Daoy (cell line): Measurements from ENCODE around the gene NELL1. TPM values are rescaled to one million over a fixed set of nuclear protein-coding genes. Genes with fewer than 3 reads are reported as not detected.
"Not testable (repeated sequence)": the region's sequence is repeated elsewhere in the genome, so short reads cannot be mapped to it uniquely, and the experiment has no call there.

Source experiments
- DNase-seq: peaks from one replicate; pipeline ENCODE4 v3.0.0-alpha.2; 2015; ENCODE audit warnings: low read depth
- total RNA-seq: library from RNA; depleted of rRNA; stranded (reverse); fragments of >200 nt; shearing (Covaris generic); gene quantifications from 2 replicates; pipeline ENCODE4 v1.2.3, GENCODE V29; 2014

Gene NELL1
- total RNA-seq, 1 experiment from 2014 or later: not detected

DNA sequence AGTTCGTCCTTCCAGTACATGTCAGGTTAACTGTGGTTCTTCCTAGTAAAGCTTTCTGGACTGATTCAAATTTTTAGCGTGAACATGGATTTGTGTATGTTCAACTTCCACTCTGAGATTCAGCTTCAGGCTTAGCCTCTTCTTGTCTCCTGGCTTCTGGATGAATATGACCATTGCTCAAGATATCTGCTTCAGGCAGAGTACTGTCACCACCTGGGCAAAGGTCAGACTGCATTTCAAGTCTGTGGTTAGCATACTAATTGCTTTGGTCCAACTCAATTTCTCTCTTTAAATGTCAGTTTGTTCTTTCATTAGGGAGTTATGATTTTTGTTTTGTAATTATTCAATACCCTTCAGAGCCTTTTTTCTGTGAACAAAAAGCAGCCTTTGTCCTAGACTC, 440.0 kb downstream of the NELL1 start:
- DNase-seq: no peak

DNA sequence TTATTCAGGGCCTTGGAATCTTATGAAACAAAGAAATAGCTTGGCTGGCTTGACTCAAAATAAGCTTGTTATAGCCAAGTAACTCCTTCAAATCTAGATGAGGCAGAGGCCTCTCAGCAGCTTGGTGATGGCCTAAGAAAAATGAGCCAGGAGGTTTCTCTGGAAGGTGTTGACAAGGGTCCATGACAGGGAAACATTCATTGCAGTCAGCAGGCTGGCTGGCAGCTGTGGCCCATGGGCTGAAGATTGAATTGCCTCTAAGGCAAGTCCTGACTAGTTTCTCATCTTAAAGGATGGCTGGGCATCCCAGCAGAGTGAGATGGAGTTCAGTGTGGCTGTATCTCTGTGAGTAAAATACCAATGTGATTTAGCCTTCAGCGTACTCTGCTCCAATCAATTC, 441.0 kb downstream of the NELL1 start:
- no peak for DNase-seq

DNA sequence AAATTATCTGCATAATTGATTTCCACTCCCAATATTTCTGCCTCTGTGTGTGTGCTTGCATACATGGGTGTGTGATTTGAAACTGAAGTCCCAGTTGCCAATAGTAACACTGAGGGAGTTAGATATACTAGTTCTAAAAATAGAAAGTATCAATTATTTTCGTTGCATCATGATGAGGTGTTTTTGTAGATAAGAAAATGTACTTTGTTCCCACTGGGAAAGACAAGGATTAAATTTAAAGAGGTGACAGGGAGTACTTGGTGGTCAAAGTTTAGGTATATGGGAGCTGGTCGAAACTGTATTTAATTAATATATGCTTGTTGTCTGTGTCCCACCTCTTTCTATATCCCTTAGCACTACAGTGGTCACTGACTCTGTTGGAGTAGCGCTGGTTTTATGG, 444.5 kb downstream of the NELL1 start:
- DNase-seq: no peak

DNA sequence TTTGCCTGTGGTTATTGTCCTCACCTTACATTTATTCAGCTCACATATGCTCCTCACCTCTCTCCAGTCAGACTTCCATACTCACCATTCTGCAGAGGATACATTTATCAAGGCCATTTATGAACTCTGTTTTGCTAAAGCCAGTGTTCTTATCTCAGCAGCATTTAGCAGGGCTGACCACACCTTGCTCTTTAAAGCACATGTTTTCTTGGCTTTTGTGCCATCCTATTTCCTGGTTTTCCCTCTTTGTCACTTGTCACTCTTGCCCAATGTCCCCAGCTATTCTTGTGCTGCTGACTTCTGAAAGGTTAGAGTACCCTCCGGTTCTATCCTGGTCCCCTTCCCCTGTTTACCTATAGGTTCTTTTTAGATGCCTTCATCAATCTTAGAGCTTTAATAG, 446.6 kb downstream of the NELL1 start:
- no peak for DNase-seq

DNA sequence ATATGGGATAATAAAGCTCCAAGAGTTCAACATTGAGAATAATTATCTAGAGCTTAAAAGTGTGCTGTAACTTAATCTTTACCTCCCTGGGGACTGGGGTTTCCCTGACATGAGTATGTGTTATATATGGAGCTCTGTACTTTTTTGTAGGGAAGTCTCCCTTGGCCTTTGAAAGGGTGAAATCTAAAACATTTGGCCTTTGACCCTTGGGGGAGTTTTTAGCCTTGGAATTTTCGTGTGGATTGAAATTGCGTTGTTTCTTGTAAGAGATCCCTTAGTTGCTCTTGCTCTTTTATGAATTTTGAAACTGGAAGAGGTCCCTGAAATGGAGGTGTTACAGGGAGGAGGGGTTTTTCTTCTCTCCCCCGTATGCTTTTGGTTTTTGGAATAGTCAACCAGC, 450.0 kb downstream of the NELL1 start:
- no peak for DNase-seq

DNA sequence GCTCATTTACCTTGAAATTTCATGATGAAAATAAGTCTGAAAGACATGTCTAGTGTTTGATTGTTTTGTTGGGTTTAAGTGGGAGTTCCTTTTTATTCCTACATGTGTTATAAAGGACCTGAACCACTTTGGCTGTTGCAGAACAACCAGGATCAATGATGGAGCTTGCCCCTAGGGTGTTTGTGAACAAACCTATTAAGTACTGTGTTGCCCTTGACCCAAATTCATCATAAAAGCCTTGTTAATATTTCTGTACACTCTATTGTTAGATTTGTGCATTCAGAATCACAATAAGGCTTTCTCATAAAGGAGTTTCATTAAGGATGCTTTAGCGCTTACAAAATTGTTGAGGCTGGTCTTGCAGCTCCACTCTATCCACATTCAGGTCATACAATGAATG, 452.6 kb downstream of the NELL1 start:
- no peak for DNase-seq

DNA sequence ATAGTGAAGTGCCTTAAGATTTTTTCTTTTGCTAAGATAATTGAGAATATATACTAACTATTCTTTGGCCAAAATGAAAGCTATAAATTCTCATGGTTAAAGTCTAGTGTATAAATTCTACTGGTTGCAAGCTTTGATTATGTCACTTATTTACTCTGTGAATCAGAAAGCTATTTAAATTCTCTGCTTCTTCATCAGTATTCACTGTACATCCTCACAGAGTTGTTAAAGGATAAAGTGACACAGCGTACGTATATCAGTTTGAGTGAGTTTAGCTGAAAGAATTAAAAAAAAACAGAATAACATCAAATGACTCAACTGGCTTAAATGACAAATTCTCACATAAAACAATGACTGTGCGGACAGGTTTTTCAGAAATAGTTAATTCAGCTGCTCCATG, 453.1 kb downstream of the NELL1 start:
- no peak for DNase-seq

DNA sequence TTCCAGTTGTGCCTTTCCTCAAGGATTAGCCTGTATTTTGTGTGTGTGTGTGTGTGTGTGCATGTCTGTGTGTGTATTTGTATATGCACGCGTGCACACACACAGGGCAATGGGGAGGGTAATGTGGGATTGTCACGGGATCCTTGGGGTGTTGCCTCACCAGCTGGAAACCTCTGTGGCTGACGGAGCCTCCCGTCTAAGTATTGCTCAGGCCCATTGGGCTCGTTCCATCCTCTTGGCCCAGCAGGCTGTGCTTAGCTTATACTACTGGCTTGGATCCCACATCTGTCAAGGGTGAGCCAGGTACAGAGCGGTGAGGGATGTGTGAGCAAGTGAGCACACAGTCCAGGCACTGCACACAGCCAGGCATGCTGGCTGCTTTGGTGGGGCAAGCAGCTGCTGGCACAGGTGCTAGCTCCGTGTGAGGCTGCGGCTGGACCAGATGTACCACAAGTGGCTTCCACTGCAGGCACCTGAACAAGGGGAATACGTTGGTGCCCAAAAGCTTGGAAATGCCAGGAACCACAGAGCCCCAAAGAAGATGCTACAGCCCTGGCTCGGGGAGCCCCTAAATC, 462.8 kb downstream of the NELL1 start:
- no peak for DNase-seq

DNA sequence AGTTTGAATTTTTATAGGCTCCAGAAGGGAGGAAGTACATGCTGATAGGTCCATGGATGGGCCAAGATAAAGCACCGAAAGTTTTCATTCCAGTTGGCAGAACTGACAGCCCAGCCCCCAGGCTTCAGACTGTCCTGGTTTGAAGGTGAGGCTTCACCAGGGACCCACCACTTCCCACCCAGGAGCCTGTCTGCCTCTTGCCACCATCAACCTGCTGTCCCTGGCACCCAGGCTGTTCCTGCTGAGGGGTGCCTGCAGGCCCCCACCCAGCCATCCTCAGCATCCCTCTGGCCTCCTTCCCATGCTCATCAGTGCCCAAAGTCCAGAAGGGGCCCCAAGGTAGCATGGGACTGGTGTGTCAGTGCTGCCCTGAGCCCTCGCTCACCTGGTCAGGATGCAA, 463.9 kb downstream of the NELL1 start:
- DNase-seq: no peak

DNA sequence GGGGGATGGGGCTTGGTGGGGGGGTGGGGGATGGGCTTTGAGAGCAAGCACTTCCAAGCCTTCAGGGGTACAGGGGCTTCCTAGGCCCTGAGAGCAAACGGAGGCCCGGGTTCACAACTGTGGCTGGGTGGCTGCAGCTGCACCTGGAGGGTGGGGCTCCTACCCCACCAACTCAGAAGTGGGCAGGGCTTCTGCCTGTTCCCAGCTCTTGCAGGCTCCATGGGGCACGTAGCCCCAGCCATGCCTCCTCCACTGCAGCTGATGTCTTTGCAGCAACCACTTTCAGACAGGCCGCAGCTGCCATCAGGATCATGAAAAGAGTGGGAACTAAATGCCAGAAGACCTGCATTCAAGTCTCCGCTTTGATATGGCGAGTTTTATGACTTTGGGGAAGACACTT, 464.3 kb downstream of the NELL1 start:
- no peak for DNase-seq

DNA sequence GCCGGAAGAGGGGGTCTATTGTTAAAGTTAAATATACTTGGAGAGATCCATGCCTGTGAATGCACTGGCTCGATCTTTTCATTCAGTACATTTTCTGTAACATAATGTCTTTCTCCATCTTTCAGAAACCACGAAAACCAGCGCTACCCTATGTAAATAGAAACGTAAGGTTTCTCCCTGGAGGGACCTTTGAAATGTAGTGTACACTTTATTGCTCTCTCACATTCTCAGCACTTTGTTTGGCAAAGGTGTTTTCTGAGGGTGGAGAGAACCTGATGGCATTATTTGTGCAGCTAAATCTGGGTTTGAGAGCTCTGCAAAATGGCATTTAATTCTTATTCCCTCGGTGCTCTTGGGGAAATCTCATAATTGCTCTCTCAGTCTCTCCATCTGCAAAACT, 468.4 kb downstream of the NELL1 start:
- DNase-seq: no peak

DNA sequence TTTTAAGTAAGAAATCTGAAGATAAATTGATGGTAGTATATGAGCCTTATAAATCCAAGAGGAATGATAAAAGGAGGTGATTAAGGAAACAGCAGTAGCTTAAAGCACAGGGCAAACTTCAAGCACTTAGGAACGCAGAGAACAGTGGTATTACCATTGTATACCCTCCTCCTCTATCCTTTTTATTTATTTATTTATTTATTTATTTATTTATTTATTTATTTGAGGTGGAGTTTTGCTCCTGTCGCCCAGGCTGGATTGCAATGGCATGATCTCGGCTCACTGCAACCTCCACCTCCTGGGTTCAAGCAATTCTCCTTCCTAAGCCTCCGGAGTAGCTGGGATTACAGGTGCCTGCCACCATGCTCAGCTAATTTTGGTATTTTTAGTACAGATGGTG, 472.2 kb downstream of the NELL1 start:
- DNase-seq: not testable (repeated sequence)

DNA sequence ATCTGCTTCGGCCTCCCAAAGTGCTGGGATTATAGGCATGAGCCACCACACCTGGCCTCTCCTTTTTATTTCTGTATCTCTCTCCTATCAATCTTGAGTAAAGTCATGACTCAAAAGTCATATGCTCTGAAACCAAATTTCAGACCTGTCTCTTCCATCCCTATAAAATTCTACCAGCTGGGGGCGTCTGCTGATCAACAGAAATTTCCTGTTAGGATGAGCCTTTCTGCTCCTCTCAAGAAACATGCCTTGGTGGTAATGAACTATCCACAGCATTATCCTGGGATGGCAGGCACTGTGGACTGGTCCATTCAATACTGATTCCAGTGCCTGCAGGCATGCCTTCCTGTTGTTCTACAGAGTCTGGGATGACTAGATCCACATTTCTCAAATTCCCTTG, 472.6 kb downstream of the NELL1 start:
- DNase-seq: no peak

DNA sequence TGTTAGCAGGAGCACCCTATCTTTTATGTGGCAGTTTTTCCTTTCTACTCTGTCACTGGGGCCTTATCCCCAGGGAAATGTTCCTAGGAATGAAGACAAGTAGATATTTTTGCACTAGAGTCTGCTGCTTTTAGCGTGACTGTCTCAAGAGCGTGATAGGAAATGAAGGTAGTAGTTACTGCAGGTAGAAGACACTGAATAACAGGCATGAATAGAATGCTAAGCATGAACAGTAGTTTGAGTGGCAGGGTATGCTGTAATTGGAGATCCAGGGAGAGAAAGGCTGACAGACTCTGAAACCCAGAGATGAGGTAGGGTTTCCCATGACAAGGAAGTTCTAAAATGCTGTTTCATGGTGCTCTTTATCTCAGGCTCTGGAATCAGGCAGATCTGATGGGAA, 475.1 kb downstream of the NELL1 start:
- no peak for DNase-seq

DNA sequence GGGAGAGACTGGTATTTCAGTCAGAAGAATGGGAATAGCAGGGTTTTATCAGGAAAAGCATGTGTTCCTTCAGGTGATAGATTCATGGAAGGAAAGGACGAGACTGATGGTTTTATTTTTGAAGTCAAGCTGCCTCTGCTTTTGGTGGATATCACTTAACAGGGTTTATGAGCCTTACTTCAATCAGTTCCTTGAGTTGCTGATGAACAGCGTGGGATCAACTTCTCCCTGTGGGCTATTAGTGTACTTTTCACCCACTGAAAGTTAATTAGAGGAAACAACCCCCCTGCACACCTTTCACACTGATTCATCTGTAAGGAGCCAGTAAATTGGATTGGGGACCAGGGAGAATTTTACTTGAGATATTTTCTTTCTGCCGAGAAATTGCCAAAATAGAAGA, 479.0 kb downstream of the NELL1 start:
- no peak for DNase-seq

DNA sequence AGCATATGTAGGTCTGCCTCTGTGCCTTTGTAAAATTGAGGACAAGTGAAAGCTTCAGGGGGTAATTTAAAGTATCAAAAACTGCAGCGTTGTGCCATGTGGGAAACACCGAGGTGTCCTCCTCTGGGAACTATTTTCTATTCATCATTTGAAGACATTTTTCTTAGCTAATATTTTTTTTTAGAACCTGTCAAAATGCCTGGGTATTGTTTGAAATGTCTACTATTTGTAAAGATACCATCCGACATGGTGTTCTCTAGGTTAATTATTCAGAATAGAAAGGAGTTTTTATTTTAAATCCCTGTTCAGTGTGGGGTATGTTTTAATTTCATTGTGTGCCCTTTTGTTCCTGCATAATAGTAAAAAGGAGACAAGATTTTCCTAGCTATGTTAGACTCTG, 490.8 kb downstream of the NELL1 start:
- DNase-seq: no peak

DNA sequence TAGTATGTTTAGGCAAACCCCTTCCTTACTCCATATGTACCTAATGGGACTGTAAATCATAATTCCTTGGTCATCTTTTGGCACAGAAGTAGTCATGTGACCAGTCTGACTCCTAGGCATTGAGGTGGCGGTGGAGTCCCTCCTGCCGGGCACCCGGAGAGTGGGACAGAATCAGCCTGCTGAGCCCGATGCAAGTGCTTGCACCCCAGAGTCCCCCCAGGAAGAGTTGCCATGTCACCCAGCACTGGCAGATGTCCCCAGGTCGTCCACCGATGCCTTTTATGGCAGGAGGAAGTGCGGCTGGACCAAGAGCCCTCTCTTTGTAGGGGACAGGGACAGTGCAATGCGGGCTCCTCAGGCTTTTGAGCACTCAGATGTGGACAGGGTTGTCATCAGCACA, 500.3 kb downstream of the NELL1 start:
- no peak for DNase-seq

DNA sequence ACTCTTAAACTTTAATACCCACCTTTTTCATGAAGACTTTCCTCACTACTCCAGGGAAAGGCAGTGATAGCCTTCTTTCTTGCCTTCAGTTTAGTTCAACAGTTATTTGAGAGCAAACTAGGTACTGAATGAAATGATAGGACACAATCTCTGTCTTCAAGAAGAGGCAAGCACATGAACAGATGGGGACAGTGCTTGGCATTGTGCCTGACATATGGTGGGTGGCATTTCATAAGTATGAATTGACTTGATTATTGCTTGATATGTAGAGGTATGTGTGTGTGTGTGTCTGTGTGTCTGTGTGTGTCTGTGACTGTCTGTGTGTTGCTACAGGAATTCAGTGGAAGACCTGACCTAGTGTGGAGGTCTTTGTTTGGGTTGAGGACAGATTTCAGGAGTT, 504.1 kb downstream of the NELL1 start:
- DNase-seq: no peak

DNA sequence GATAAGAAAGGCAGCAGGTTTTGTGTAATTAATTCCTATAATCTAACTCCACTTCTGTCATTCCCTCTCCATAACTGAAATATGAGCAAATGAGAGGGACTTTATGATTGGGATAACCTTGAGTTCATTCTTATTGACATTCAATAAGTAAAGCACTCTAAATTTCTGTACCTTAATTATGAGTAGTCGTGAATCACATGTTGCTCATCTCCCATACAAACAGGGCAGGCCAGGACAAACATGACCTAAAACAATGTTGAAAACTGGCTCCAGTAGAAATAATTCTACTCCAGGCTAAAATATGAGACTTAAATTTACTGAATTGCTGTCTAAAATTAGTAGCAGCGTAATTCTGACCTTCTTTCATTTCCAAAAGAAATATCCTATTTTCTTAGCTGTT, 505.4 kb downstream of the NELL1 start:
- no peak for DNase-seq

DNA sequence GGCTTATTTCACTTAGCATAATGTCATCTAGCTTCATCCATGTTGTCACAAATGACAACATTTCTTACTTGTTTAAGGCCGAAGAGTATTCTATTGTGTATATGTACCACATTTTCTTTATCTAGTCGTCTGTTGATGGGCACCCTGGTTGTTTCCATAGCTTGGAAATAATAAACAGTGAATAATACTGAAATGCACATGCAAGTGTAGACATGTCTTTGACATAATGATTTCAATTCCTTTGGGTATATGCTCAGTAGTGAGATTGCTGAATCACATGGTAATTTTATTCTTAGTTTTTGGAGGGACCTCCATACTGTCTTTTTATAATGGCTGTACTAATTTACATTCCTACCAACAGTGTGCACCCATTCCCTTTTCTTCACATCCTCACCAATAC, 508.0 kb downstream of the NELL1 start:
- no peak for DNase-seq

DNA sequence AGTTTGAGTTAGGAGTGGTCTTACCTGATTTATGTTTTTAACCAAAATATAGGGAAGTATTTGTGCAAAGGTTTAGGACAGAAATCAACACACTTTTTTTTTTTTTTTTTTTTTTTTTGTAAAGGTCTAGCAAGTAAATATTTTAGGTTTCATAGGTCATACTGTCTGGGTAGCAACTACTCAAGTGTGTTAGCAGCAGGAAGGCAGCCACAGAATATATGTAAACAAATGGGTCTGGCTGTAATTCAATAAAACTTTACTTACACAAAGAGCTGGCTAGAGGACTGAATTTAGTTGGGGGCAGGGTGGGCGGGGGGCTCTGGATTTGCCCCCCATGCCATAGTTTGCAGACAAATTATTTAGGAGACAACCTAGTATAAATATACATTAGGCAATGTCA, 510.4 kb downstream of the NELL1 start:
- no peak for DNase-seq

DNA sequence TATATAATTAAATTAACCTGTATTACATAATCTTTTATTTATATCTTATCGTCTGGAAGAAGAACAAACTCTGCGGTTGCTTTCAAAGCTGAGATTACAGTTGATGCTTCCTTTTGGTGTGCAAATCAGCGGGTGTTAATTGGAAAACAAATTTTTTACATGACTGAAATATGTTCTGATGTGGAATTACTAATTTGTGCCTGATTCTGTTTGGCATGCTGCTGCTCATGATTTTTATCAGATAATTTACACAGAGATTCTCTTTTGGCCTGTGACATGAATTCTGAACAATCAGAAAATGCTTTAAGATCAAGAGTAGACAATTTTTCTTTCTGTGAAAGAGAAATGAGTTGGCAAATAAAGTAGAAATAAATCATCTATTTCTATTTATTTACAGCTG, 510.8 kb downstream of the NELL1 start:
- no peak for DNase-seq

DNA sequence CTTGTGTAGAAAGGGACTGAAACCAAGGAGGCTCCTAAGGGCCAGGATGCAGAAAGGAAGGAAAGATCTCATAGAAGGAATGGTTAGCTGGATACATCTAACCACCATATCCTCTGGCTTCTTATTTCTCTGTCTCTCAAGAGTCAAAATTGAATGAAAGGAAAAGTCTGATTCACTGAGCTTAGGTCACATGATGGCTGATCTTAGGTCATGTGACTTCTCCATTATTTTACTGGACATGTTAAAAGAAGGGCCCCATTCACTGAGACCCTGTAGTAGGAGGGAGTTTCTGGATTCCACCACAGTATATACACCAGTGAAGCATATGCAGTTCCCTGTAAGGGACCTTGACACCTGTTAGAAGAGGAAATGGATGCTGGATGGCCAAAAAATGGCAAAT, 516.6 kb downstream of the NELL1 start:
- DNase-seq: no peak

DNA sequence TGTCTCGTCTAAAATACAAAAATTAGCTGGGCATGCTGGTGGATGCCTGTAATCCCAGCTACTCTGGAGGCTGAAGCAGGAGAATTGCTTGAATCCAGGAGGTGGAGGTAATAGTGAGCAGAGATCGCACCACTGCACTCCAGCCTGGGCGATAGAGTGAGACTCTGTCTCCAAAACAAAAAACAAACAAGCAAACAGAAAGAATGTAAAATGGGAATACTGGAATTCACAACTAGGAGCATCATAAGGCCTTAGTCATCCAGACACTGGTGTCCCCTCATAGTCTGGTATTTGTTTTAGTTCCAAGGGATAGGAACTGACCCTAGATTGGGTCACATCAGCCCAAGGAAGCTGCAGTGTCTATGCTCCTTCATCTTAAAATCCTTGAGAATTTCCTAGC, 520.8 kb downstream of the NELL1 start:
- DNase-seq: no peak

DNA sequence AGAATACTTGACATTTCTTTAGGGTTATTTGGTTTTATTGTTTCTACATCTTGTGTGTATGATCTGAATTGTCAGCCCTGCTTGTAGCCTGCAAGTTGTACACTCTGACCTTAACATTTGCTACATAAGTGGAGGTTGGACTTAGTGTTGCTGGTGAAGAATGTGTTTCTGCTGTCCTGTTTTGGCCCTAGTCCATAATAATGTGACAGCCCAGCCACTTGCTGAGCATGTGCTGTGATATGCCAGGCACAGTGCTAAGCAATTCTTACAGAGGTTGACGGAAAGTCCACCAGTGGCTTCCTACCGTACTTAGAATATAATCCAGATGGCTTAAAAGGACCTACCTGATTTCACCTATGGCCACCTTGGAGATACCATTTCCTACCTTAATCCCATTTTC, 526.6 kb downstream of the NELL1 start:
- DNase-seq: no peak
